HepG2 (cell line): Measurements from ENCODE around the gene TMEM117. TPM values are rescaled to one million over a fixed set of nuclear protein-coding genes. Genes with fewer than 3 reads are reported as not detected.
A peak's percentile ranks its signal among the peaks of the same experiment; 100 is the strongest.

Source experiments
- ATF3 ChIP-seq: sonication (generic); formaldehyde crosslinking; IDR thresholded peaks from 2 replicates; pipeline ENCODE4 v1.4.0; 2020; ENCODE audit warnings: missing genetic modification reagents
- BRD4 ChIP-seq: sonication (generic); formaldehyde crosslinking; IDR thresholded peaks from 2 replicates; pipeline ENCODE4 v1.4.0; 2020; ENCODE audit warnings: missing genetic modification reagents
- CAMTA2 ChIP-seq: sonication (generic); formaldehyde crosslinking; IDR thresholded peaks from 2 replicates; pipeline ENCODE4 v1.4.0; 2020; ENCODE audit warnings: mild to moderate bottlenecking, missing genetic modification reagents, borderline replicate concordance
- DMAP1 ChIP-seq: IDR thresholded peaks from 2 replicates; pipeline ENCODE4 v1.6.1; 2016
- FOXK1 ChIP-seq: sonication (generic); formaldehyde crosslinking; IDR thresholded peaks from 2 replicates; pipeline ENCODE4 v1.4.0; 2020; ENCODE audit warnings: low read depth, missing genetic modification reagents, borderline replicate concordance
- GMEB2 ChIP-seq: IDR thresholded peaks from 2 replicates; pipeline ENCODE4 v1.6.1; 2016; ENCODE audit warnings: missing biosample characterization, missing genetic modification reagents, low read depth
- HCFC1 ChIP-seq: fragments of 150-350 bp; IDR thresholded peaks from 2 replicates; pipeline ENCODE4 v1.6.1; 2014; ENCODE audit warnings: low read depth, low read length
- HOMEZ ChIP-seq: IDR thresholded peaks from 2 replicates; pipeline ENCODE4 v1.6.1; 2016; ENCODE audit warnings: low read depth
- IRF9 ChIP-seq: sonication (generic); formaldehyde crosslinking; IDR thresholded peaks from 2 replicates; pipeline ENCODE4 v1.8.0; 2022; ENCODE audit warnings: missing genetic modification reagents, mild to moderate bottlenecking, borderline replicate concordance
- JUN ChIP-seq: sonication (generic); formaldehyde crosslinking; IDR thresholded peaks from 2 replicates; pipeline ENCODE4 v1.4.0; 2020; ENCODE audit warnings: mild to moderate bottlenecking, missing genetic modification reagents
- MEF2D ChIP-seq: sonication (generic); formaldehyde crosslinking; IDR thresholded peaks from 2 replicates; pipeline ENCODE4 v1.5.1; 2020; ENCODE audit warnings: mild to moderate bottlenecking, missing genetic modification reagents
- NFKB2 ChIP-seq: sonication (generic); formaldehyde crosslinking; IDR thresholded peaks from 2 replicates; pipeline ENCODE4 v1.4.0; 2020; ENCODE audit warnings: missing genetic modification reagents, borderline replicate concordance
- NR2F1 ChIP-seq, 2 experiments: fragments of 450-650 bp in 1 of 2; formaldehyde crosslinking in 1 of 2; IDR thresholded peaks; 2 replicates each; pipeline versions ENCODE4 v1.5.0 to v1.6.1; 2016 to 2020; ENCODE audit warnings: mild to moderate bottlenecking in 1 of 2, missing compliant biosample characterization in 1 of 2, missing genetic modification reagents in 1 of 2, moderate library complexity in 1 of 2
- PHB2 ChIP-seq: fragments of 450-650 bp; IDR thresholded peaks from 2 replicates; pipeline ENCODE4 v1.6.1; 2018; ENCODE audit not compliant: partially characterized antibody
- PITX1 ChIP-seq: sonication (generic); formaldehyde crosslinking; IDR thresholded peaks from 2 replicates; pipeline ENCODE4 v1.5.1; 2020; ENCODE audit warnings: mild to moderate bottlenecking, missing genetic modification reagents
- SNAI1 ChIP-seq: sonication (generic); formaldehyde crosslinking; IDR thresholded peaks from 2 replicates; pipeline ENCODE4 v1.5.0; 2020; ENCODE audit warnings: mild to moderate bottlenecking, missing genetic modification reagents, borderline replicate concordance
- SRSF9 ChIP-seq: fragments of 200-400 bp; formaldehyde crosslinking; IDR thresholded peaks from 2 replicates; pipeline ENCODE4 v1.6.1; 2018; ENCODE audit warnings: borderline replicate concordance, mild to moderate bottlenecking, low read depth, low read length; ENCODE audit not compliant: insufficient read depth, poor library complexity, severe bottlenecking
- TBX2 ChIP-seq: sonication (generic); formaldehyde crosslinking; IDR thresholded peaks from 2 replicates; pipeline ENCODE4 v1.5.0; 2020; ENCODE audit warnings: missing genetic modification reagents, mild to moderate bottlenecking, borderline replicate concordance
- U2AF2 ChIP-seq: fragments of 200-400 bp; formaldehyde crosslinking; IDR thresholded peaks from 2 replicates; pipeline ENCODE4 v1.6.1; 2017; ENCODE audit warnings: low read depth, mild to moderate bottlenecking, low read length
- ZBTB7B ChIP-seq: sonication (generic); formaldehyde crosslinking; IDR thresholded peaks from 2 replicates; pipeline ENCODE4 v1.4.0; 2020; ENCODE audit warnings: missing genetic modification reagents
- ZFX ChIP-seq: sonication (generic); formaldehyde crosslinking; IDR thresholded peaks from 2 replicates; pipeline ENCODE4 v1.4.0; 2020; ENCODE audit warnings: mild to moderate bottlenecking, low read depth, missing genetic modification reagents, moderate library complexity
- ZMAT3 ChIP-seq: sonication (generic); formaldehyde crosslinking; conservative IDR thresholded peaks from 2 replicates; pipeline ENCODE4 v1.7.0; 2021; ENCODE audit warnings: missing genetic modification reagents
- ZNF180 ChIP-seq: sonication (generic); formaldehyde crosslinking; IDR thresholded peaks from 2 replicates; pipeline ENCODE4 v1.4.0; 2020; ENCODE audit warnings: low read depth, missing genetic modification reagents, borderline replicate concordance
- ZNF296 ChIP-seq: sonication (generic); formaldehyde crosslinking; conservative IDR thresholded peaks from 2 replicates; pipeline ENCODE4 v1.5.0; 2020; ENCODE audit warnings: mild to moderate bottlenecking, missing genetic modification reagents
- ZNF501 ChIP-seq: sonication (generic); formaldehyde crosslinking; IDR thresholded peaks from 2 replicates; pipeline ENCODE4 v1.5.1; 2020; ENCODE audit warnings: mild to moderate bottlenecking, moderate library complexity, missing genetic modification reagents
- ZNF629 ChIP-seq: sonication (generic); formaldehyde crosslinking; conservative IDR thresholded peaks from 2 replicates; pipeline ENCODE4 v1.5.0; 2020; ENCODE audit warnings: missing genetic modification reagents
- ZNF766 ChIP-seq: sonication (generic); formaldehyde crosslinking; IDR thresholded peaks from 2 replicates; pipeline ENCODE4 v1.5.0; 2020; ENCODE audit warnings: missing genetic modification reagents, borderline replicate concordance
- polyA plus RNA-seq, 8 experiments: library from polyadenylated mRNA; depleted of rRNA in 3 of 8; stranded (reverse) in 7 of 8; unstranded in 1 of 8; fragments of >200 nt; fragmentation: Illumina TruSeq in 4 of 8; extraction: Trizol in 4 of 8; gene quantifications; 2 replicates each; pipeline versions ENCODE4 v1.2.1 to v1.2.3, GENCODE V29; 2011 to 2016; ENCODE audit warnings: low read depth in 4 of 8, missing spikeins in 1 of 8, mixed read lengths in 1 of 8; ENCODE audit not compliant: insufficient read depth in 1 of 8
- total RNA-seq, 5 experiments: library from RNA; depleted of rRNA; stranded (reverse); fragments of >200 nt; fragmentation: Illumina TruSeq; extraction: Trizol; gene quantifications; 2 replicates each; pipeline ENCODE4 v1.2.3, GENCODE V29; 2016; ENCODE audit warnings: low read depth in 1 of 5

The TMEM117 gene
- total and polyA plus RNA-seq, 2 of the 13 experiments (the other 11 are each of a cell fraction or from before 2014, with no cell fraction given) = 2.8 to 8.5 TPM

- TF ChIP-seq SRSF9 (no peak), NFKB2 (CRISPR knock-in tag) (peak; percentile 78; the same call in 1 of the 2 replicates), ZNF766 (CRISPR knock-in tag) (no peak), ZNF501 (CRISPR knock-in tag) (peak; percentile 88), ZMAT3 (CRISPR knock-in tag) (peak; percentile 52; the same call in 1 of the 2 replicates), U2AF2 (no peak), BRD4 (no peak), ZBTB7B (CRISPR knock-in tag) (no peak), HCFC1 (no peak; the same call in 1 of the 2 replicates), JUN (CRISPR knock-in tag) (no peak), ZNF180 (CRISPR knock-in tag) (no peak), HOMEZ (CRISPR knock-in tag) (no peak), ZFX (peak; percentile 86), FOXK1 (CRISPR knock-in tag) (no peak), MEF2D (no peak), ATF3 (no peak), IRF9 (CRISPR knock-in tag) (peak; percentile 77; the same call in 1 of the 2 replicates), SNAI1 (no peak), PITX1 (CRISPR knock-in tag) (no peak), ZNF296 (CRISPR knock-in tag) (no peak), TBX2 (CRISPR knock-in tag) (peak; percentile 66), GMEB2 (CRISPR knock-in tag) (no peak), PHB2 (no peak), ZNF629 (CRISPR knock-in tag) (0 out of 2 replicates have a peak, but pooled peaks have one; percentile 5), NR2F1 (CRISPR knock-in tag; IDR thresholded peaks at IDR 0.05) (no peak), DMAP1 (CRISPR knock-in tag) (peak; percentile 66; the same call in 1 of the 2 replicates), CAMTA2 (CRISPR knock-in tag) (no peak)
These were observed 29.8 kb upstream of the TMEM117 start, which contains the start of gene TWF1 (continued) for GRCh38 chr12:43805860-43806736.
